ENCODE results near the gene FADS2.

The FADS2 gene

GRCh38 chr11:61883327-61883726 lies 55.2 kb downstream of the FADS2 start:
- TF ChIP-seq RARB (CRISPR knock-in tag; IDR thresholded peaks at IDR 0.05) (no peak), TCF4 (CRISPR knock-in tag; IDR thresholded peaks at IDR 0.05; ENCODE audit: borderline replicate concordance) (no peak), OSR1 (CRISPR knock-in tag; IDR thresholded peaks at IDR 0.05) (no peak), ISL1 (CRISPR knock-in tag; IDR thresholded peaks at IDR 0.05) (no peak), TSHZ2 (CRISPR knock-in tag; IDR thresholded peaks at IDR 0.05) (no peak), ZNF8 (CRISPR knock-in tag; IDR thresholded peaks at IDR 0.05) (no peak), ARNTL (CRISPR knock-in tag; IDR thresholded peaks at IDR 0.05; ENCODE audit: borderline replicate concordance, low read depth) (no peak), ZNF70 (CRISPR knock-in tag; IDR thresholded peaks at IDR 0.05) (no peak), BACH2 (CRISPR knock-in tag; IDR thresholded peaks at IDR 0.05; ENCODE audit: borderline replicate concordance) (no peak)
- TF ChIP-seq, protein P1, sequence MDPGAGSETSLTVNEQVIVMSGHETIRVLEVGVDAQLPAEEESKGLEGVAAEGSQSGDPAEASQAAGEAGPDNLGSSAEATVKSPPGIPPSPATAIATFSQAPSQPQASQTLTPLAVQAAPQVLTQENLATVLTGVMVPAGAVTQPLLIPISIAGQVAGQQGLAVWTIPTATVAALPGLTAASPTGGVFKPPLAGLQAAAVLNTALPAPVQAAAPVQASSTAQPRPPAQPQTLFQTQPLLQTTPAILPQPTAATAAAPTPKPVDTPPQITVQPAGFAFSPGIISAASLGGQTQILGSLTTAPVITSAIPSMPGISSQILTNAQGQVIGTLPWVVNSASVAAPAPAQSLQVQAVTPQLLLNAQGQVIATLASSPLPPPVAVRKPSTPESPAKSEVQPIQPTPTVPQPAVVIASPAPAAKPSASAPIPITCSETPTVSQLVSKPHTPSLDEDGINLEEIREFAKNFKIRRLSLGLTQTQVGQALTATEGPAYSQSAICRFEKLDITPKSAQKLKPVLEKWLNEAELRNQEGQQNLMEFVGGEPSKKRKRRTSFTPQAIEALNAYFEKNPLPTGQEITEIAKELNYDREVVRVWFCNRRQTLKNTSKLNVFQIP (CRISPR knock-in tag; IDR thresholded peaks at IDR 0.05; ENCODE audit: borderline replicate concordance, low read depth): no peak
- TF ChIP-seq, protein P2, sequence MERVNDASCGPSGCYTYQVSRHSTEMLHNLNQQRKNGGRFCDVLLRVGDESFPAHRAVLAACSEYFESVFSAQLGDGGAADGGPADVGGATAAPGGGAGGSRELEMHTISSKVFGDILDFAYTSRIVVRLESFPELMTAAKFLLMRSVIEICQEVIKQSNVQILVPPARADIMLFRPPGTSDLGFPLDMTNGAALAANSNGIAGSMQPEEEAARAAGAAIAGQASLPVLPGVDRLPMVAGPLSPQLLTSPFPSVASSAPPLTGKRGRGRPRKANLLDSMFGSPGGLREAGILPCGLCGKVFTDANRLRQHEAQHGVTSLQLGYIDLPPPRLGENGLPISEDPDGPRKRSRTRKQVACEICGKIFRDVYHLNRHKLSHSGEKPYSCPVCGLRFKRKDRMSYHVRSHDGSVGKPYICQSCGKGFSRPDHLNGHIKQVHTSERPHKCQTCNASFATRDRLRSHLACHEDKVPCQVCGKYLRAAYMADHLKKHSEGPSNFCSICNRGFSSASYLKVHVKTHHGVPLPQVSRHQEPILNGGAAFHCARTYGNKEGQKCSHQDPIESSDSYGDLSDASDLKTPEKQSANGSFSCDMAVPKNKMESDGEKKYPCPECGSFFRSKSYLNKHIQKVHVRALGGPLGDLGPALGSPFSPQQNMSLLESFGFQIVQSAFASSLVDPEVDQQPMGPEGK (CRISPR knock-in tag; IDR thresholded peaks at IDR 0.05; ENCODE audit: borderline replicate concordance): no peak

GRCh38 chr11:61883947-61884346 lies 55.8 kb downstream of the FADS2 start:
- no peak for ATAC-seq
- TF ChIP-seq ISL1 (CRISPR knock-in tag; IDR thresholded peaks at IDR 0.05) (no peak), PPARA (CRISPR knock-in tag; IDR thresholded peaks at IDR 0.05; ENCODE audit: borderline replicate concordance) (no peak), SNAI2 (CRISPR knock-in tag; IDR thresholded peaks at IDR 0.05) (no peak), ARNTL (CRISPR knock-in tag; IDR thresholded peaks at IDR 0.05; ENCODE audit: borderline replicate concordance, low read depth) (no peak), CREB5 (CRISPR knock-in tag; IDR thresholded peaks at IDR 0.05; ENCODE audit: low read depth) (no peak), RARB (CRISPR knock-in tag; IDR thresholded peaks at IDR 0.05) (no peak), ZNF8 (CRISPR knock-in tag; IDR thresholded peaks at IDR 0.05) (no peak), ESRRG (CRISPR knock-in tag; IDR thresholded peaks at IDR 0.05) (no peak), OSR1 (CRISPR knock-in tag; IDR thresholded peaks at IDR 0.05) (no peak), TCF4 (CRISPR knock-in tag; IDR thresholded peaks at IDR 0.05; ENCODE audit: borderline replicate concordance) (no peak), TOX (CRISPR knock-in tag; IDR thresholded peaks at IDR 0.05; ENCODE audit: borderline replicate concordance) (no peak), GLIS3 (CRISPR knock-in tag; IDR thresholded peaks at IDR 0.05) (no peak), BACH2 (CRISPR knock-in tag; IDR thresholded peaks at IDR 0.05; ENCODE audit: borderline replicate concordance) (no peak), ZFP3 (CRISPR knock-in tag; IDR thresholded peaks at IDR 0.05) (no peak), ZNF565 (CRISPR knock-in tag; conservative IDR thresholded peaks at IDR 0.05; ENCODE audit: low read depth) (no peak), ZNF70 (CRISPR knock-in tag; IDR thresholded peaks at IDR 0.05) (no peak), CSRNP3 (CRISPR knock-in tag; IDR thresholded peaks at IDR 0.05) (no peak), ZC3H10 (CRISPR knock-in tag; IDR thresholded peaks at IDR 0.05) (no peak)
- TF ChIP-seq, protein P1 (CRISPR knock-in tag; IDR thresholded peaks at IDR 0.05; ENCODE audit: borderline replicate concordance, low read depth): no peak
- TF ChIP-seq, protein P2 (CRISPR knock-in tag; IDR thresholded peaks at IDR 0.05; ENCODE audit: borderline replicate concordance): no peak

More at GRCh38 chr11:61883327-61883726, 55.2 kb downstream of the FADS2 start:
- ATAC-seq: no peak
